Esophagus squamous epithelium (tissue), 5 donors: ENCODE measurements around the gene MICAL3. TPM values are rescaled to one million over a fixed set of nuclear protein-coding genes. Genes with fewer than 3 reads are reported as not detected.

Experiments
- DNase-seq: peaks from one replicate; lab custom pipeline; 2025; lab: John Stamatoyannopoulos, UW
- H3K27ac ChIP-seq, 4 donors: fragments of 200-600 bp; sonication (generic); one replicate each; pipeline ENCODE4 v1.5.1; 2016 to 2019; ENCODE audit warnings: mild to moderate bottlenecking in 1 of 4
- H3K27me3 ChIP-seq, 4 donors: fragments of 200-600 bp; sonication (generic); 1 replicate in 3 of 4; 2 replicates in 1 of 4; pipeline versions ENCODE4 v1.5.1 to v1.6.0; 2017 to 2021; ENCODE audit warnings: antibody characterized with exemption in 1 of 4
- H3K36me3 ChIP-seq, 3 donors: fragments of 200-600 bp; sonication (generic); one replicate each; pipeline ENCODE4 v1.5.1; 2016 to 2019
- H3K4me1 ChIP-seq, 3 donors: fragments of 200-600 bp; sonication (generic); one replicate each; pipeline ENCODE4 v1.5.1; 2017 to 2019
- H3K4me3 ChIP-seq, 4 donors: fragments of 200-600 bp; sonication (generic); 1 replicate in 3 of 4; 2 replicates in 1 of 4; pipeline ENCODE4 v1.5.1; 2016 to 2019; ENCODE audit warnings: mild to moderate bottlenecking in 2 of 4, moderate library complexity in 1 of 4
- H3K9me3 ChIP-seq, 3 donors: fragments of 200-600 bp; sonication (generic); one replicate each; pipeline ENCODE4 v1.5.1; 2016 to 2019
- CTCF ChIP-seq, 6 experiments: fragments of 450-650 bp in 4 of 6; fragments of 200-600 bp in 2 of 6; sonication (generic) in 2 of 6; IDR thresholded peaks; one replicate each; pipeline ENCODE4 v1.5.1; 2016 to 2019; ENCODE audit warnings: antibody characterized with exemption in 6 of 6, mild to moderate bottlenecking in 4 of 6, moderate library complexity in 4 of 6
- POLR2A ChIP-seq, 4 donors: fragments of 450-650 bp; IDR thresholded peaks; one replicate each; pipeline ENCODE4 v1.6.1; 2017; ENCODE audit warnings: antibody characterized with exemption in 4 of 4, mild to moderate bottlenecking in 4 of 4, moderate library complexity in 3 of 4
- WGBS, 2 donors: methylation state at CpG; one replicate each; pipeline ENCODE4 v1.1.5; 2018; 5-methylcytosine and 5-hydroxymethylcytosine counted together
- intact Hi-C: fragments of 100-400 bp; cut with DNase I; formaldehyde crosslinking; loops from one replicate; pipeline ENCODE4 v1.15.0; 2022
- total RNA-seq, 4 donors: library from RNA; depleted of rRNA; stranded (reverse); fragments of >200 nt; gene quantifications; one replicate each; pipeline ENCODE4 v1.1.0, GENCODE V29; 2016
- donor health status: DM: yes; HTN: yes; CAD: no.

MICAL3 gene
- total RNA-seq, 4 donors from 2014 or later, result 11.2 to 30.9 (median 15.9) TPM

DNA sequence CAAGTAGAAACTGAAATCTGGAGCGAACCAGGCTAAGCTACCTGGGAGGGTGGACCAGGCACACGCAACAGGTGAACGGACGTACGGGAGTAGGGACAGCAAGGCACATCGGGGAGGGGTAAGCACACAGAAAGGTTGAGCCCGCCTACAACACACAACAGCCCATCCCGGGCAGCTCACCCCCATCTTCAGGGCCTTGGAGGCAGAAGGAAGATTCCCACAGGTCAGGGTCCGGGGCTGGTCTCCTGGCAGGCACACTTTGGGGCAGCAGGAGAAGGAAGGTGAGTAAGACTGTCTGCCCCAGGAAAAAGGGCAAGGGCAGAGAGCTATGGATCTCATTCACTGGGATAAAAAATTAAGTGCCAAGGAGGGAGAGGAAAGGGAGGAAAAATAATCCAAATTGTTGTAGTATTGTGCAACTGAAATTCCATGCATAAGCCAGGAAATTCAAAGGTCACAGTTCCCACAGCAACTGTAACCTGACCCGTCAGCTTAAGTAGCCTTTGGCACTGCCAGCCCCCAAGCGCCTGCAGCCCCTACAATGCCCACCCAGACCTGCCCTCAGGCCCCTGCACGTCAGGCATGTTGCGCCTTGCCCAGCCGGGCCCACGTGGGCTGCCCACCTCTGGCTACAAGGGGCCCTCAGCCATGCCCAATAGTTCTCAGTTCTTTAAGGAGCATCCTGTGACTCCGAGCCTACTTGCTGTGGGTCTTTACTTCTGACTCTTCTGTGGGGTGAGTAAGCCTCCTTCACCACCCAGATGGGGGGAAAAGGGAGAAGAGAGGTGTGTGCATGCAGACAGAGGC is 51.8 kb downstream of the MICAL3 start:
- peak overlapping the region; percentile 8 to 70 (median 24) for H3K27ac ChIP-seq

DNA sequence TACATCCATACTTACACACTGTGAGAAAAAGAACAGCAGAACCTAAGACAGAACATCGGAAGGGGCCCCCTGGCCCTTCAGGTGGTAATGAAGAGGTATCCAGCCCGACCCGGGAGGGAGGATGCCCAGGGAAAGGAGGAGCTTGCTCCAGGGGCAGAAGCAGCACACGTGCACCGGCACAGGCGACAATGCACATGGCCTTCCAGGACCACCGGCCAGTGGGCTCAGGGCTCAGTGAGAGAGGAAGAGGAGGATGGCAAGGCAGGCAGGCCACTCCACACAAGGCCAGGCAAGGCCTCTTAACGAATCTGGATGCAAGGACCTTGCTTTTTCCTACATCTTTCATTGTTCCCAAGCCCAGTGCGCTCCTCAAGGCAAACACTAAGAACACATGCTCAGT is 52.6 kb downstream of the MICAL3 start:
- Histone ChIP-seq H3K27me3 (no peaks in the 10 kb centered on the region), H3K27ac (peak overlapping the region in 1 of 4 donors; percentile 37), H3K4me3 (no peak overlapping the region), H3K9me3 (no peaks in the 10 kb centered on the region), H3K4me1 (peaks cover 7 to 60% (median 23%) of the 10 kb centered on the region in 3 donors), H3K36me3 (no peaks in the 10 kb centered on the region)
- DNase-seq, result no peak
- intact Hi-C loops, result no loop called here
- TF ChIP-seq POLR2A (IDR thresholded peaks at IDR 0.05) (no peak), CTCF (IDR thresholded peaks at IDR 0.05) (no peak)
- 76 to 78% methylated on average over 9 of the region's 9 CpGs for WGBS, 2 donors

More for the DNA sequence above, 51.8 kb downstream of the MICAL3 start:
- intact Hi-C loops, result no loop called here
- DNase-seq, result no peak
- Histone ChIP-seq H3K36me3 (no peaks in the 10 kb centered on the region), H3K9me3 (no peaks in the 10 kb centered on the region), H3K27me3 (no peaks in the 10 kb centered on the region), H3K4me1 (peaks cover 7 to 58% (median 23%) of the 10 kb centered on the region in 3 donors), H3K4me3 (no peak overlapping the region)
- WGBS, 2 donors, result 70% methylated on average over 9 to 14 of the region's 16 CpGs
- TF ChIP-seq POLR2A (IDR thresholded peaks at IDR 0.05) (no peak), CTCF (IDR thresholded peaks at IDR 0.05) (no peak)

DNA sequence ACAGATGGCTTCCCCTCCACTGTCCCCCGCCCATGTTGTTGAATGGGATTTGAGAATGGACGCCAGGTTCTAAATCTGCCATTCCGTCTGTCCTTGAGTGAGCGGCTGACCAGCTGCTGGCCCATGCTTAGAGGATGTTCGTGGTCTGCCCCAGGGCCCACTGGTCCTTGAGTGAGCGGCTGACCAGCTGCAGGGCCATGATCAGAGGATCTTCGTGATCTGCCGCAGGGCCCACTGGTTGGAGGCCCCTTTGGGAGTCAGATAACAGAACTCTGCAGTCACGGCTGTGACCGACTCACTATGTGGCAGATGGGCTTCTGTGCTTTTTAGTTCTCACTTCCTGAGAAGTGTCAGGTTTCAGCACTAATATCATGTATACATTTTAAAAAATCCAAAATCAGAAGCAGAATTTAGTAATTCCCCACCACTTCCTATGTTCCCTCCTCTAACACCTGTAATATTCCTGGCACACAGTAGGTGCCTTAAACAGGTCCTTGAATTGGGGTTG is 54.1 kb downstream of the MICAL3 start:
- Histone ChIP-seq H3K4me1 (peaks cover 7 to 72% (median 25%) of the 10 kb centered on the region in 3 donors), H3K36me3 (no peaks in the 10 kb centered on the region), H3K4me3 (no peak overlapping the region), H3K9me3 (no peaks in the 10 kb centered on the region), H3K27me3 (no peaks in the 10 kb centered on the region), H3K27ac (peak overlapping the region in 2 of 4 donors; percentile 28 to 44)
- WGBS, 2 donors, result 76 to 94% methylated on average over 3 to 5 of the region's 10 CpGs
- intact Hi-C loops, result no loop called here
- no peak for TF ChIP-seq POLR2A (IDR thresholded peaks at IDR 0.05)
- TF ChIP-seq CTCF (IDR thresholded peaks at IDR 0.05), result no peak
- no peak for DNase-seq

- intact Hi-C loops, result no loop called here
- no peaks in the 10 kb centered on the region for H3K9me3 ChIP-seq
- DNase-seq, result no peak
- no peaks in the 10 kb centered on the region for H3K36me3 ChIP-seq
- H3K4me3 ChIP-seq, result no peak overlapping the region
- 33 to 66% methylated on average over 1 to 6 of the region's 11 CpGs for WGBS, 2 donors
- no peaks in the 10 kb centered on the region for H3K27me3 ChIP-seq
- H3K27ac ChIP-seq, result peak overlapping the region in 2 of 4 donors; percentile 28 to 44
- TF ChIP-seq POLR2A (IDR thresholded peaks at IDR 0.05) (no peak), CTCF (IDR thresholded peaks at IDR 0.05) (no peak)
- peaks cover 7 to 71% (median 25%) of the 10 kb centered on the region in 3 donors for H3K4me1 ChIP-seq
Measured at GRCh38 chr22:17969701-17970113, 54.7 kb downstream of the MICAL3 start.

GRCh38 chr22:17968126-17968525 is 56.2 kb downstream of the MICAL3 start:
- peaks cover 7 to 71% (median 27%) of the 10 kb centered on the region in 3 donors for H3K4me1 ChIP-seq
- intact Hi-C loops, result no loop called here
- no peaks in the 10 kb centered on the region for H3K27me3 ChIP-seq
- H3K9me3 ChIP-seq, result no peaks in the 10 kb centered on the region
- no peaks in the 10 kb centered on the region for H3K36me3 ChIP-seq
- 90% methylated on average over 10 to 12 of the region's 12 CpGs for WGBS, 2 donors
- no peak for DNase-seq
- no peak for TF ChIP-seq POLR2A (IDR thresholded peaks at IDR 0.05)
- TF ChIP-seq CTCF (IDR thresholded peaks at IDR 0.05), result no peak
- H3K27ac ChIP-seq, result no peak overlapping the region
- H3K4me3 ChIP-seq, result no peak overlapping the region
